HepG2 (cell line): ENCODE measurements around the gene ACSL6. TPM values are rescaled to one million over a fixed set of nuclear protein-coding genes. Genes with fewer than 3 reads are reported as not detected.

Source experiments
- GMEB1 ChIP-seq: sonication (generic); formaldehyde crosslinking; IDR thresholded peaks from 2 replicates; pipeline ENCODE4 v1.5.1; 2020; ENCODE audit warnings: missing genetic modification reagents, mild to moderate bottlenecking, borderline replicate concordance
- IRF9 ChIP-seq: sonication (generic); formaldehyde crosslinking; IDR thresholded peaks from 2 replicates; pipeline ENCODE4 v1.8.0; 2022; ENCODE audit warnings: missing genetic modification reagents, mild to moderate bottlenecking, borderline replicate concordance
- MNT ChIP-seq: fragments of 450-650 bp; IDR thresholded peaks from 2 replicates; pipeline ENCODE4 v1.6.1; 2016
- MXD1 ChIP-seq: sonication (generic); formaldehyde crosslinking; IDR thresholded peaks from 2 replicates; pipeline ENCODE4 v1.4.0; 2020; ENCODE audit warnings: mild to moderate bottlenecking, missing genetic modification reagents
- NCOA1 ChIP-seq: sonication (generic); formaldehyde crosslinking; IDR thresholded peaks from 2 replicates; pipeline ENCODE4 v1.9.0; 2021; ENCODE audit warnings: missing genetic modification reagents
- PBX2 ChIP-seq: IDR thresholded peaks from 2 replicates; pipeline ENCODE4 v1.6.1; 2016; ENCODE audit warnings: control low read depth
- PCBP1 ChIP-seq: fragments of 200-400 bp; formaldehyde crosslinking; IDR thresholded peaks from 2 replicates; pipeline ENCODE4 v1.6.1; 2017; ENCODE audit warnings: mild to moderate bottlenecking, low read depth, low read length, borderline replicate concordance
- RNF219 ChIP-seq: sonication (generic); formaldehyde crosslinking; IDR thresholded peaks from 2 replicates; pipeline ENCODE4 v1.5.0; 2020; ENCODE audit warnings: mild to moderate bottlenecking, missing genetic modification reagents
- SAP130 ChIP-seq: IDR thresholded peaks from 2 replicates; pipeline ENCODE4 v1.6.1; 2016; ENCODE audit warnings: low read depth
- SP2 ChIP-seq: sonication (generic); formaldehyde crosslinking; IDR thresholded peaks from 2 replicates; pipeline ENCODE4 v1.5.1; 2020; ENCODE audit warnings: mild to moderate bottlenecking, missing genetic modification reagents
- ZMYM2 ChIP-seq: sonication (generic); formaldehyde crosslinking; IDR thresholded peaks from 2 replicates; pipeline ENCODE4 v1.8.0; 2022; ENCODE audit warnings: mild to moderate bottlenecking, missing genetic modification reagents
- ZNF121 ChIP-seq: sonication (generic); formaldehyde crosslinking; IDR thresholded peaks from 2 replicates; pipeline ENCODE4 v1.5.0; 2020; ENCODE audit warnings: mild to moderate bottlenecking, missing genetic modification reagents
- ZNF562 ChIP-seq: sonication (generic); formaldehyde crosslinking; IDR thresholded peaks from 2 replicates; pipeline ENCODE4 v1.8.0; 2022; ENCODE audit warnings: missing genetic modification reagents, borderline replicate concordance
- ZNF564 ChIP-seq: sonication (generic); formaldehyde crosslinking; IDR thresholded peaks from 2 replicates; pipeline ENCODE4 v1.8.1; 2023; ENCODE audit warnings: mild to moderate bottlenecking, missing genetic modification reagents
- ZNF703 ChIP-seq: sonication (generic); formaldehyde crosslinking; IDR thresholded peaks from 2 replicates; pipeline ENCODE4 v1.5.1; 2020; ENCODE audit warnings: missing genetic modification reagents, mild to moderate bottlenecking, moderate library complexity, borderline replicate concordance
- ZNF766 ChIP-seq: sonication (generic); formaldehyde crosslinking; IDR thresholded peaks from 2 replicates; pipeline ENCODE4 v1.5.0; 2020; ENCODE audit warnings: missing genetic modification reagents, borderline replicate concordance
- polyA plus RNA-seq, 8 experiments: library from polyadenylated mRNA; depleted of rRNA in 3 of 8; stranded (reverse) in 7 of 8; unstranded in 1 of 8; fragments of >200 nt; fragmentation: Illumina TruSeq in 4 of 8; extraction: Trizol in 4 of 8; gene quantifications; 2 replicates each; pipeline versions ENCODE4 v1.2.1 to v1.2.3, GENCODE V29; 2011 to 2016; ENCODE audit warnings: low read depth in 4 of 8, missing spikeins in 1 of 8, mixed read lengths in 1 of 8; ENCODE audit not compliant: insufficient read depth in 1 of 8
- total RNA-seq, 5 experiments: library from RNA; depleted of rRNA; stranded (reverse); fragments of >200 nt; fragmentation: Illumina TruSeq; extraction: Trizol; gene quantifications; 2 replicates each; pipeline ENCODE4 v1.2.3, GENCODE V29; 2016; ENCODE audit warnings: low read depth in 1 of 5

The ACSL6 gene
- total and polyA plus RNA-seq, 2 of the 13 experiments (the other 11 are each of a cell fraction or from before 2014, with no cell fraction given), result 3.7 to 3.8 TPM

GRCh38 chr5:131996210-131997025 lies 15.0 kb downstream of the ACSL6 start (continued):
- TF ChIP-seq IRF9 (CRISPR knock-in tag) (no peak), GMEB1 (no peak), ZNF766 (CRISPR knock-in tag) (no peak), NCOA1 (CRISPR knock-in tag) (0 out of 2 replicates have a peak, but pooled peaks have one; percentile 86), ZNF564 (CRISPR knock-in tag) (peak; percentile 24; the same call in 1 of the 2 replicates), ZNF562 (CRISPR knock-in tag) (no peak), MNT (peak; percentile 67), SP2 (no peak), MXD1 (CRISPR knock-in tag) (no peak), PCBP1 (no peak), SAP130 (CRISPR knock-in tag) (peak; percentile 84), ZNF703 (CRISPR knock-in tag) (no peak), ZNF121 (no peak; the same call in 1 of the 2 replicates), PBX2 (CRISPR knock-in tag) (no peak), ZMYM2 (no peak), RNF219 (no peak)
